Hepatocyte (in vitro differentiated cells): ENCODE data around the gene VMAC. TPM values are rescaled to one million over a fixed set of nuclear protein-coding genes. Genes with fewer than 3 reads are reported as not detected.
A peak's percentile ranks its signal among the peaks of the same experiment; 100 is the strongest.

Experiments
- DNase-seq: peaks from one replicate; pipeline ENCODE4 v3.0.0-alpha.2; 2016; ENCODE audit warnings: low spot score
- H2AFZ ChIP-seq: fragments of 200-600 bp; sonication (generic); 2 replicates; pipeline ENCODE4 v1.6.0; 2016; ENCODE audit warnings: antibody characterized with exemption, mild to moderate bottlenecking
- H3K27ac ChIP-seq: fragments of 200-600 bp; sonication (generic); 2 replicates; pipeline ENCODE4 v1.5.1; 2016; ENCODE audit warnings: mild to moderate bottlenecking
- H3K27me3 ChIP-seq: fragments of 200-600 bp; sonication (generic); 2 replicates; pipeline ENCODE4 v1.6.1; 2016
- H3K36me3 ChIP-seq: fragments of 200-600 bp; sonication (generic); replicated peaks from 2 replicates; pipeline ENCODE4 v1.5.1; 2016; ENCODE audit warnings: low read depth; ENCODE audit not compliant: insufficient read depth
- H3K4me1 ChIP-seq: fragments of 200-600 bp; sonication (generic); 2 replicates; pipeline ENCODE4 v1.5.1; 2016; ENCODE audit warnings: mild to moderate bottlenecking, moderate library complexity; ENCODE audit not compliant: insufficient read depth
- H3K4me2 ChIP-seq: fragments of 200-600 bp; sonication (generic); 2 replicates; pipeline ENCODE4 v1.6.0; 2016
- H3K4me3 ChIP-seq: fragments of 200-600 bp; sonication (generic); 2 replicates; pipeline ENCODE4 v1.5.1; 2016; ENCODE audit warnings: mild to moderate bottlenecking
- H3K79me2 ChIP-seq: fragments of 200-600 bp; sonication (generic); 2 replicates; pipeline ENCODE4 v1.6.0; 2017; ENCODE audit warnings: mild to moderate bottlenecking
- H3K9me2 ChIP-seq: fragments of 200-600 bp; sonication (generic); replicated peaks from 2 replicates; pipeline ENCODE4 v1.6.0; 2017; ENCODE audit warnings: mild to moderate bottlenecking; ENCODE audit not compliant: insufficient read depth
- H3K9me3 ChIP-seq: fragments of 200-600 bp; sonication (generic); 2 replicates; pipeline ENCODE4 v1.5.1; 2016; ENCODE audit warnings: low read depth, mild to moderate bottlenecking
- H4K20me1 ChIP-seq: fragments of 200-600 bp; sonication (generic); 2 replicates; pipeline ENCODE4 v1.6.0; 2016; ENCODE audit warnings: mild to moderate bottlenecking; ENCODE audit not compliant: insufficient read depth, poor library complexity, severe bottlenecking
- CTCF ChIP-seq: fragments of 200-600 bp; sonication (generic); IDR thresholded peaks from 2 replicates; pipeline ENCODE4 v1.5.1; 2016; ENCODE audit warnings: antibody characterized with exemption, mild to moderate bottlenecking; ENCODE audit not compliant: poor library complexity
- EZH2 ChIP-seq: fragments of 200-600 bp; sonication (generic); IDR thresholded peaks from 2 replicates; pipeline ENCODE4 v1.6.1; 2016; ENCODE audit warnings: antibody characterized with exemption, mild to moderate bottlenecking, borderline replicate concordance
- EZH2phosphoT487 ChIP-seq: fragments of 200-600 bp; sonication (generic); IDR thresholded peaks from one replicate; pipeline ENCODE4 v1.6.1; 2018; ENCODE audit warnings: antibody characterized with exemption, mild to moderate bottlenecking, low read depth, moderate library complexity; ENCODE audit not compliant: unreplicated experiment, severe bottlenecking
- WGBS: methylation state at CpG from one replicate; pipeline ENCODE4 v1.1.6; 2016; ENCODE audit warnings: low lambda C conversion rate; ENCODE audit errors: missing lambda C conversion rate; 5-methylcytosine and 5-hydroxymethylcytosine counted together
- polyA plus RNA-seq: library from polyadenylated mRNA; unstranded; fragments of >200 nt; fragmentation: Nextera tagmentation; extraction: Ambion mirVana; gene quantifications from 2 replicates; pipeline ENCODE4 v1.2.1, GENCODE V29; 2016
- total RNA-seq: library from RNA; depleted of rRNA; stranded (reverse); fragments of >200 nt; gene quantifications from 2 replicates; pipeline ENCODE4 v1.2.3, GENCODE V29; 2014

Gene VMAC
- total and polyA plus RNA-seq, 2 experiments from 2014 or later = 4.5 to 5.9 TPM

- Histone ChIP-seq H3K4me3 (no peak overlapping the region), H3K4me2 (no peak overlapping the region), H4K20me1 (no peaks in the 10 kb centered on the region), H2AFZ (no peak overlapping the region), H3K9me3 (no peaks in the 10 kb centered on the region), H3K27ac (no peak overlapping the region), H3K79me2 (no peaks in the 10 kb centered on the region), H3K9me2 (no peaks in the 10 kb centered on the region), H3K36me3 (no peaks in the 10 kb centered on the region), H3K27me3 (no peaks in the 10 kb centered on the region), H3K4me1 (no peaks in the 10 kb centered on the region)
- TF ChIP-seq CTCF = no peak
- no peak for TF ChIP-seq EZH2phosphoT487
- TF ChIP-seq EZH2 = no peak
- DNase-seq = no peak
- 90% methylated on average over 11 of the region's 11 CpGs for WGBS
These were observed 38.9 kb upstream of the VMAC start for GRCh38 chr19:5865772-5866171.

GRCh38 chr19:5867201-5868136, 37.2 kb upstream of the VMAC start:
- Histone ChIP-seq H3K4me3 (no peak overlapping the region), H4K20me1 (no peaks in the 10 kb centered on the region), H3K27me3 (no peaks in the 10 kb centered on the region), H3K4me2 (no peak overlapping the region), H3K9me2 (no peaks in the 10 kb centered on the region), H3K9me3 (no peaks in the 10 kb centered on the region), H3K79me2 (no peaks in the 10 kb centered on the region), H2AFZ (no peak overlapping the region), H3K36me3 (no peaks in the 10 kb centered on the region), H3K4me1 (no peaks in the 10 kb centered on the region), H3K27ac (no peak overlapping the region)
- WGBS = 88% methylated on average over 27 of the region's 31 CpGs
- TF ChIP-seq CTCF (no peak), EZH2 (no peak), EZH2phosphoT487 (no peak)
- no peak for DNase-seq

- no peak overlapping the region for H2AFZ ChIP-seq
- TF ChIP-seq EZH2 (no peak), EZH2phosphoT487 (no peak), CTCF (no peak)
- 69% methylated on average over 12 of the region's 12 CpGs for WGBS
- no peaks in the 10 kb centered on the region for H3K36me3 ChIP-seq
- peak overlapping the region; percentile 20 for H3K27ac ChIP-seq
- no peaks in the 10 kb centered on the region for H3K4me1 ChIP-seq
- H3K9me2 ChIP-seq = no peaks in the 10 kb centered on the region
- DNase-seq = no peak
- H3K4me3 ChIP-seq = no peak overlapping the region
- H3K9me3 ChIP-seq = no peaks in the 10 kb centered on the region
- H3K27me3 ChIP-seq = no peaks in the 10 kb centered on the region
- H3K79me2 ChIP-seq = no peaks in the 10 kb centered on the region
- H3K4me2 ChIP-seq = no peak overlapping the region
- H4K20me1 ChIP-seq = no peaks in the 10 kb centered on the region
These were observed 33.7 kb upstream of the VMAC start for GRCh38 chr19:5870986-5871394.
